T-cell (primary cell): ENCODE data around the gene JTB. TPM values are rescaled to one million over a fixed set of nuclear protein-coding genes. Genes with fewer than 3 reads are reported as not detected.

Source experiments
- ATAC-seq, 4 experiments: fragments of 200-7000 bp in 3 of 4; fragments of 150-1000 bp in 1 of 4; cut with Tn5 transposase; replicated peaks in 1 of 4; 1 replicate in 3 of 4; 2 replicates in 1 of 4; pipeline ENCODE4 v1.10.0; 2021; ENCODE audit warnings: moderate library complexity in 3 of 4, mild to moderate bottlenecking in 2 of 4, moderate number of reproducible peaks in 1 of 4
- CTCF ChIA-PET, 2 donors: fragments of 300-600 bp; sonication (Branson Sonifier 250); formaldehyde crosslinking; loops; one replicate each; lab custom pipeline; 2022; ENCODE audit warnings: antibody characterized with exemption in 2 of 2; lab: Charles Lee
- POLR2A ChIA-PET, 2 donors: fragments of 300-600 bp; sonication (Branson Sonifier 250); formaldehyde crosslinking; loops; one replicate each; lab custom pipeline; 2022; ENCODE audit warnings: antibody characterized with exemption in 2 of 2; lab: Charles Lee
- DNase-seq, 35 experiments: peaks; one replicate each; pipeline versions ENCODE4 v3.0.0 to v3.0.0-alpha.2; 2013 to 2023
- H3K27ac ChIP-seq: one replicate; pipeline ENCODE4 v1.5.1; 2013; ENCODE audit warnings: low read length
- H3K27me3 ChIP-seq, 2 experiments: replicated peaks in 1 of 2; 1 replicate in 1 of 2; 2 replicates in 1 of 2; pipeline versions ENCODE4 v1.6.1 to v1.7.0; 2013; ENCODE audit warnings: low read length in 1 of 2, mixed read lengths in 1 of 2; ENCODE audit not compliant: control insufficient read depth in 2 of 2, insufficient read depth in 2 of 2; ENCODE audit errors: extremely low read depth in 1 of 2
- H3K36me3 ChIP-seq, 2 donors: 1 replicate in 1 of 2; 2 replicates in 1 of 2; pipeline versions ENCODE4 v1.6.1 to v1.7.0; 2013; ENCODE audit warnings: low read length in 1 of 2; ENCODE audit not compliant: control insufficient read depth in 2 of 2, insufficient read depth in 1 of 2; ENCODE audit errors: extremely low read depth in 1 of 2
- H3K4me1 ChIP-seq, 2 experiments: 1 replicate in 1 of 2; 2 replicates in 1 of 2; pipeline versions ENCODE4 v1.6.1 to v1.7.0; 2013; ENCODE audit warnings: low read length in 2 of 2, mixed read lengths in 1 of 2; ENCODE audit not compliant: insufficient read depth in 2 of 2, control insufficient read depth in 1 of 2; ENCODE audit errors: extremely low read depth in 1 of 2
- H3K4me3 ChIP-seq, 2 donors: 1 replicate in 1 of 2; 2 replicates in 1 of 2; pipeline versions ENCODE4 v1.5.1 to v1.7.0; 2013; ENCODE audit warnings: mild to moderate bottlenecking in 2 of 2, low read length in 1 of 2, moderate library complexity in 1 of 2; ENCODE audit not compliant: control insufficient read depth in 1 of 2; ENCODE audit errors: extremely low read depth in 1 of 2
- H3K9me3 ChIP-seq: 2 replicates; pipeline ENCODE4 v1.7.0; 2013
- H3K27ac Mint-ChIP-seq, 2 donors: one replicate each; pipeline ENCODE4 v1.8.0; 2020 to 2021; ENCODE audit warnings: mild to moderate bottlenecking in 2 of 2, mixed read lengths in 2 of 2
- H3K27me3 Mint-ChIP-seq, 2 donors: one replicate each; pipeline ENCODE4 v1.8.0; 2021 to 2022; ENCODE audit warnings: mixed read lengths in 2 of 2
- H3K36me3 Mint-ChIP-seq: one replicate; pipeline ENCODE4 v1.8.0; 2021; ENCODE audit warnings: mixed read lengths
- H3K4me1 Mint-ChIP-seq, 3 donors: one replicate each; pipeline ENCODE4 v1.8.0; 2020 to 2022; ENCODE audit warnings: mixed read lengths in 3 of 3, mild to moderate bottlenecking in 1 of 3
- H3K4me3 Mint-ChIP-seq, 3 donors: one replicate each; pipeline ENCODE4 v1.8.0; 2020 to 2022; ENCODE audit warnings: mild to moderate bottlenecking in 3 of 3, mixed read lengths in 3 of 3, moderate library complexity in 3 of 3
- H3K9me3 Mint-ChIP-seq, 3 donors: one replicate each; pipeline ENCODE4 v1.8.0; 2020 to 2022; ENCODE audit warnings: mixed read lengths in 3 of 3
- WGBS: methylation state at CpG from one replicate; pipeline ENCODE4 v1.1.5; 2013; ENCODE audit warnings: missing lambda C conversion rate; ENCODE audit not compliant: insufficient coverage; 5-methylcytosine and 5-hydroxymethylcytosine counted together
- total RNA-seq, 35 experiments: library from RNA in 6 of 35; stranded (reverse) in 6 of 35; fragments of 120-200 nt in 1 of 35; gene quantifications; one replicate each; pipeline versions ENCODE4 v1.2.1 to v1.2.4 and lab custom pipeline; 2013 to 2026

The JTB gene
- total RNA-seq, 5 donors from 2014 or later (not counting 1 experiment from before 2014, with no cell fraction given) = 90.4 to 137 (median 129) TPM

DNA sequence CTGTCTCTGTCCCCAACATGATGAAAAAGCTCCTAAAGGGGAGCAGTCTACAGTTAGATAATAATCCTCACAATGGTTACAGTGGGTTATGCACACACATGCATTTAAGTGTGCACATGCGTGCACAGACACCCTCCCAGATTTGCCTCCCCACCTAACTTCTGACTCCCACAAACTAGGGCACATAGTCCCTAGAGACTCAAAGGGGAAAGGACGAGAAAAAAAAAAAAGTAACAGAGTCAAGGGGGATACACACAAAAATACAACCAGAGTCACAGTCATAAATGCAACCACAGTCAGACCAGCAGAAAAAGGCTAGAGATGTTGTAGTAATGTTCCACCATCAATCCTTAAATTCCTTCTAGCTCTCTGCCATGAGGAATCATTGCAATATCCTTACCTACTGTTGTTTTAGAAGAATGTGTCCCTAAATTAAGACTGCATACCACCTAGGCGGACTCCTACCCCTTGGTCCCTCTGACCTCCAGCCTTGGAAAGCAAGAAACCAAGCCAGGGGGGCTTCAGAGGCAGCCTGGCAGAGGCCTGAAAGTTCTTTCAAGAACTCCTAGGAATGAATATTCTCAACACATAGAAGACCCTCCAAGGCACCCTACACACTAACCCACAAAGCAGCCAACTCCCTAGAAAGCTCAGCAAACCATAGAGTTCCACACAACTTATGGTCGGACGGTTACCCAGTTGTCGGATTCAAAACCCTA, 20.3 kb downstream of the JTB start:
- Mint-ChIP-seq H3K27ac (peak overlapping the region; percentile 96), H3K27me3 (no peaks in the 10 kb centered on the region), H3K36me3 (peaks cover 18% of the 10 kb centered on the region), H3K9me3 (no peaks in the 10 kb centered on the region), H3K4me3 (peak overlapping the region; percentile 95 to 97 (median 97)), H3K4me1 (peaks cover 50 to 63% (median 57%) of the 10 kb centered on the region in 3 donors)
- Histone ChIP-seq H3K4me1 (peaks cover 21 to 53% of the 10 kb centered on the region in 2 experiments), H3K27ac (peak overlapping the region; percentile 89), H3K9me3 (no peaks in the 10 kb centered on the region), H3K36me3 (peaks cover 6 to 34% of the 10 kb centered on the region in 2 donors), H3K27me3 (no peaks in the 10 kb centered on the region), H3K4me3 (peak overlapping the region; percentile 82 to 95)
- ChIA-PET POLR2A (interaction anchor here (0.7 to 1.6 kb wide), 4 partner anchors 9 to 149 kb away, joined by 3 to 9 read pairs (median 4); no protein-coding TSS in a partner anchor), CTCF (interaction anchor here (0.6 to 1.9 kb wide), 4 partner anchors 9 to 85 kb away, joined by 3 to 7 read pairs (median 4); partner anchors contain the start of genes CREB3L4 (in 1 of the 2) and DENND4B (in 1 of the 2))
- WGBS = 15% methylated on average over 4 of the region's 6 CpGs
- DNase-seq = no peak
- ATAC-seq = no peak

DNA sequence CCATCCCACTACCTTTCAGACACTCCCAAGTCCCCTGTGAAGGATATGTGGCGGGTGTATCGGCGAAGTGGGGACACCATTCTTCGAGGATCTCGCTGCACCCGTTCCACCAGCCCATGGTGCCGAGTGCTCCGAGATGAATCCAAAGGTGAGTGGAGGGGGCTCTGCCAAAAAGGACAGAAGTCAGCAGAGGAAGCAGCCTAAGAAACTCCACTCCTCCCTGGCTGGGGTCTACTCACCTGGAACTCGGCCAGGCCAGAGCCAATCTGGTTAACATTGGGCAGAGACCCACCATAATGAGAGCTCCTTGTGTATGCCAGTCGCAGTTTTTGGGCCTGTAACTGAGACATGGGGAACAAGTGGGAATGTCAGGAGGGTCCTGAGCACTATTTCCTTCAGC, 22.6 kb downstream of the JTB start:
- no peak for DNase-seq
- ATAC-seq = no peak
- H3K27ac Mint-ChIP-seq = peak overlapping the region in 1 of 2 donors; percentile 36
- H3K36me3 Mint-ChIP-seq = peaks cover 31% of the 10 kb centered on the region
- 100% methylated on average over 1 of the region's 10 CpGs for WGBS
- H3K27me3 Mint-ChIP-seq = no peaks in the 10 kb centered on the region
- peaks cover 21 to 53% of the 10 kb centered on the region in 2 experiments for H3K4me1 ChIP-seq
- H3K27me3 ChIP-seq = no peaks in the 10 kb centered on the region
- no peaks in the 10 kb centered on the region for H3K9me3 Mint-ChIP-seq
- H3K4me3 ChIP-seq = no peak overlapping the region
- peaks cover 14 to 54% of the 10 kb centered on the region in 2 donors for H3K36me3 ChIP-seq
- ChIA-PET CTCF (interaction anchor here in 1 of 2 donors (0.7 kb wide), 2 partner anchors 23 to 147 kb away, joined by 7 to 8 read pairs; partner anchors contain the start of gene JTB), POLR2A (no interaction called here)
- peak overlapping the region in 1 of 3 donors; percentile 97 for H3K4me3 Mint-ChIP-seq
- no peak overlapping the region for H3K27ac ChIP-seq
- no peaks in the 10 kb centered on the region for H3K9me3 ChIP-seq
- H3K4me1 Mint-ChIP-seq = peaks cover 42 to 58% (median 47%) of the 10 kb centered on the region in 3 donors

DNA sequence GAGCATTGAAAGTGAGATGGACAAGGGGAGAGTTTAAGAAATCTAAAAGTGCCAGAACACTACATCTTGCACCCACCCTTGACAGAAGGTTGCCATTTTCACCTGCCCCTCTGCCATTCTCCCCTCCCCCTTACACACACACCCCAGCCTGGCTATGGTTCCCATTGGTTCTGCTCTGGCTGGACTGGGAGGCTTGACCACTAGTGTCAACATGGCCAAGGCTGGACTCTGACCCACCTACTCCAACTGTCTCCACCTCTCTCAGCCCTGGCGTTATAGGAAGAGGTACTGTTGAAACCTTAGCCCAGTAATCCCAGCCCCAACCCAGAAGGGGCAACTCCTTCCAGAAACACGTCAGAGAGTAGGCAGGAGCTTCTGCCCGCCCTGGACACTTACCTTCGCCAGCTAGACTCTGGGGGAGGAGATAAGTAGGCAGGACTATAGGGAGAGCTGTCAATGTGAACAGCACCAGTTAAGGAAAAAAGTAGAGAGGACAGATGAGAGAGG, 23.6 kb downstream of the JTB start:
- Mint-ChIP-seq H3K9me3 (no peaks in the 10 kb centered on the region), H3K36me3 (peaks cover 31% of the 10 kb centered on the region), H3K27me3 (no peaks in the 10 kb centered on the region), H3K27ac (peak overlapping the region; percentile 74 to 76), H3K4me1 (peaks cover 42 to 54% (median 47%) of the 10 kb centered on the region in 3 donors), H3K4me3 (peak overlapping the region in 2 of 3 donors; percentile 17 to 60)
- no peak overlapping the region for H3K4me3 ChIP-seq
- peaks cover 21 to 51% of the 10 kb centered on the region in 2 experiments for H3K4me1 ChIP-seq
- WGBS = 94% methylated on average over 3 of the region's 4 CpGs
- peaks cover 18 to 59% of the 10 kb centered on the region in 2 donors for H3K36me3 ChIP-seq
- POLR2A ChIA-PET = interaction anchor here in 1 of 2 donors (0.6 kb wide), 1 partner anchor 1581 kb away, joined by 4 read pairs; no protein-coding TSS in a partner anchor
- no peak overlapping the region for H3K27ac ChIP-seq
- no peak for DNase-seq
- no peaks in the 10 kb centered on the region for H3K27me3 ChIP-seq
- ATAC-seq = no peak
- H3K9me3 ChIP-seq = no peaks in the 10 kb centered on the region
- CTCF ChIA-PET = interaction anchor here in 1 of 2 donors (0.6 to 1.0 kb wide), 2 partner anchors 22 to 33 kb away, joined by 3 to 4 read pairs; no protein-coding TSS in a partner anchor

DNA sequence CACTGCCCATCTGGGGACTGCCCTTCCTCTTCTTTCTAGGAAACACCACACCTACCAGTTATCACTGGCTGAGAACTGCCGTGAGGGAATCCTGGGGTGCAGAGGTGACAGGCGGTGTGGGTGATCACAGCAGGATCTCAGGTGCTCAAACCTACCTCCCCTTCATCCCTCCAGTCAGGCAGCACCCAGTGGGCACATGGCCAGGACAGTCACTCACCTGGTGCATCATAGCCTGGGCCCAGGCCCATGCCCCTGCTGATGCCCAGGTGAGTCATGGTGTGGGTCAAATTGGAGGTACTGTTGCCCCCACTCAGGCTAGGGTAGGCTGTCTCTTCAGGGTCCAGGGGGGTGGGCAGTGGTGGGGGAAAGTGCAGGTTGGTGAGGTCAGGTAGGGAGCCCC, 25.7 kb downstream of the JTB start:
- Mint-ChIP-seq H3K4me3 (no peak overlapping the region), H3K27ac (peak overlapping the region in 1 of 2 donors; percentile 48), H3K4me1 (peaks cover 31 to 46% (median 36%) of the 10 kb centered on the region in 3 donors), H3K9me3 (no peaks in the 10 kb centered on the region), H3K27me3 (no peaks in the 10 kb centered on the region), H3K36me3 (peaks cover 36% of the 10 kb centered on the region)
- WGBS = no CpG with 5 or more reads among the region's 2 CpGs
- Histone ChIP-seq H3K4me1 (peaks cover 13 to 45% of the 10 kb centered on the region in 2 experiments), H3K27ac (no peak overlapping the region), H3K27me3 (no peaks in the 10 kb centered on the region), H3K9me3 (no peaks in the 10 kb centered on the region), H3K4me3 (no peak overlapping the region), H3K36me3 (peaks cover 19 to 76% of the 10 kb centered on the region in 2 donors)
- ATAC-seq = no peak
- CTCF ChIA-PET = no interaction called here
- POLR2A ChIA-PET = no interaction called here
- no peak for DNase-seq

DNA sequence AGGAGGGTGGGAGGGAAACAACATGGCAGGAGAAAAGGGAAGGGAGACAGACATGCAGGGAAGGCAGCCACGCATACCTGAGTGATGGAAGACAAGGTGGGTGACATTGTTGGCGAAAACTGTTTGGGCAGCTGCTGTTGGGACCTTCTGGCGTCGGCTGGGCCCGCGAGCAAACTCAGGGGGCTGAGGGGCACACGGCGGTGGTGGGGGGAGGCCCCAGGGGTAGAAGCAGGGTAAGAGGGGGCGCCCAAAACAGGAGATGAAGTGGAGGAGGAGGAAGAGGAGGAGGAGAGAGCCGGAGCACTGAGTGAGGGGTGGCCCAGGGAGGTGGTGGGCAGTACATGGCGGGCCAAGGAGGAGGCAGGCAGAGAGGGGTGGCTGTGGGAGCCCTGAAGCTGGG, 26.3 kb downstream of the JTB start:
- Histone ChIP-seq H3K4me1 (peaks cover 7 to 41% of the 10 kb centered on the region in 2 experiments), H3K9me3 (no peaks in the 10 kb centered on the region), H3K27ac (no peak overlapping the region), H3K27me3 (no peaks in the 10 kb centered on the region), H3K36me3 (peaks cover 19 to 76% of the 10 kb centered on the region in 2 donors), H3K4me3 (no peak overlapping the region)
- no peaks in the 10 kb centered on the region for H3K9me3 Mint-ChIP-seq
- CTCF ChIA-PET = no interaction called here
- peaks cover 25 to 42% (median 32%) of the 10 kb centered on the region in 3 donors for H3K4me1 Mint-ChIP-seq
- no peaks in the 10 kb centered on the region for H3K27me3 Mint-ChIP-seq
- peak overlapping the region in 1 of 2 donors; percentile 13 for H3K27ac Mint-ChIP-seq
- POLR2A ChIA-PET = no interaction called here
- H3K36me3 Mint-ChIP-seq = peaks cover 36% of the 10 kb centered on the region
- no peak for ATAC-seq
- DNase-seq = no peak
- 97% methylated on average over 11 of the region's 11 CpGs for WGBS
- no peak overlapping the region for H3K4me3 Mint-ChIP-seq
